ENCODE results near the gene MED15.

MED15 gene

DNA sequence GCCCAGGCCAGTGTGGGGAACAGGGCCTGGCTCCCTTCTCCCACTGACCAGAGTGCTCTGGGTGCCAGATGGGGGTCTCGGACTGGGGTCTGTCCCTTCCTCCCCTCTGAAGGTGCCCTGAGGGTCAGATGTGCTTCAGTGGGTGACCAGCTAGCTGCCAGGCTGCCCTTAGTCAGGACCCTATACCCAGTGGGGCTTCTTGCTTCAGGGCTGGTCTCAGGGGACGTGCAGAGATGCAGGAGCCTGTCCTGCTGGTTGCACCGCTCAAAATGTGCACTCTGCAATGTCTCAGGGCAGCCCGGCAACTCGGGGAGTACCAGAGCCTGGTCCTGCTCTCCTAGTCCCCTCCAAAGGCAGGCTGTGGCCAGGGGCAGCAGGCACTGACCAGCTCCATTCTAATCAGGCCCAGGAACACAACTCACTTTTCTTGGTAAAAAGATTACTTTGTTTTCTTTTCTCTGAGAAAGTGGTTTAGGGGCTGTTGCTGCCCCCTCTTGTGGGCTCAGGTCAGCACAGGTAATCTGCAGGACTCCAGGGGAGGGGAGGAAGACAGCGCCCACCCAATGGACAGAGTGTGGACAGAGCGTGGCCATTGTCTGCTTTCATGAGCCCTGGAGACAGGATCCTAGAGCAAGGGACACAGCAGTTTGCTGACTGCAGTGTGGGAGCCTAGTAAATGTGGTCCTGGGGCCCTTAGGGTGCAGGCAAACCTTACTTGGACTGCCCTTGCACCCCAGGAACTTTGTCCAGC is 80.9 kb downstream of the MED15 start:
- TF ChIP-seq, protein P1, sequence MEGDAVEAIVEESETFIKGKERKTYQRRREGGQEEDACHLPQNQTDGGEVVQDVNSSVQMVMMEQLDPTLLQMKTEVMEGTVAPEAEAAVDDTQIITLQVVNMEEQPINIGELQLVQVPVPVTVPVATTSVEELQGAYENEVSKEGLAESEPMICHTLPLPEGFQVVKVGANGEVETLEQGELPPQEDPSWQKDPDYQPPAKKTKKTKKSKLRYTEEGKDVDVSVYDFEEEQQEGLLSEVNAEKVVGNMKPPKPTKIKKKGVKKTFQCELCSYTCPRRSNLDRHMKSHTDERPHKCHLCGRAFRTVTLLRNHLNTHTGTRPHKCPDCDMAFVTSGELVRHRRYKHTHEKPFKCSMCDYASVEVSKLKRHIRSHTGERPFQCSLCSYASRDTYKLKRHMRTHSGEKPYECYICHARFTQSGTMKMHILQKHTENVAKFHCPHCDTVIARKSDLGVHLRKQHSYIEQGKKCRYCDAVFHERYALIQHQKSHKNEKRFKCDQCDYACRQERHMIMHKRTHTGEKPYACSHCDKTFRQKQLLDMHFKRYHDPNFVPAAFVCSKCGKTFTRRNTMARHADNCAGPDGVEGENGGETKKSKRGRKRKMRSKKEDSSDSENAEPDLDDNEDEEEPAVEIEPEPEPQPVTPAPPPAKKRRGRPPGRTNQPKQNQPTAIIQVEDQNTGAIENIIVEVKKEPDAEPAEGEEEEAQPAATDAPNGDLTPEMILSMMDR (IDR thresholded peaks at IDR 0.05) = no peak
- Histone ChIP-seq H3K4me1 (ENCODE audit: control insufficient read depth in 1 of 2, insufficient read depth in 1 of 2, low read depth in 1 of 2, low read length in 1 of 2) (no peaks in the 10 kb centered on the region), H3K27me3 (no peaks in the 10 kb centered on the region), H3K36me3 (peaks cover 50% of the 10 kb centered on the region), H3K27ac (no peak overlapping the region), H3K4me3 (ENCODE audit: low read depth in 1 of 2, low read length in 1 of 2) (no peak overlapping the region), H3K9me3 (no peaks in the 10 kb centered on the region)

DNA sequence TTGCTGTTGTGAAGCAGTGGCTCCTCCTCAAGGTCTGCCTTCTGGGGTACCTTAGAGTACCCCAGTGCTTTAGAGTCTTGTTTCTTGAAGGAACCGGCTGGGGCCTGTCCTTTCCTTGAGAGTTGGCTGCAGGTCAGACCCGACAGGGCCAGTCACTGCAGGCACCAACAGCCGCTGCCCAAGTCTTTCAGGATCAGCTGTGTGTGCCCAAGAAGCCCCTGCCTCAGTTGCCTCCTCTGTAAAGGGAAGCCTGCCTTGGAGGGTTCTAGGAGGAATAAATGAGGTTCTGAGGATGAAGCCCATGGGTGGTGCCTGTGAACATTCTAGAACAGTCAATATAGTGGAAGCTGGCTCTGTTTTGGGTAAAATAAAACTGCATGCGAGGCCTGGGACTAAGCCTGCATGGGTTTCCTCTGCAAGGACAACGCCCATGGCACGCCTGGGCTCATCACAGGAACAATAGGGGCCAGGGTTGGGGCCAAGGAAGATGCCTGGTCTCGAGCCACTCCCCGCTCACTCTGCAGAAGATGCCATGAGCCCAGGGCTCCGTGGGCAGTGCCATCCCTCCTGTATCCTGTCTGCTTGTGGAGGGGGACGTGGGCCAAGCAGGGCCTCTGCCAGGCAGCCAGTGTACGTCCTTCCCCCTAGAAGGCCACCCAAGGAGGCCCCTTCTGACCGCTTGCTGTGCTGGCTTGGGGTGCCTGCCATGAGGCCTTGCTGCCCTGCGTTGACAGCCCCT is 81.6 kb downstream of the MED15 start:
- Histone ChIP-seq H3K36me3 (peaks cover 43% of the 10 kb centered on the region), H3K4me3 (ENCODE audit: low read depth in 1 of 2, low read length in 1 of 2) (no peak overlapping the region), H3K27ac (no peak overlapping the region), H3K4me1 (ENCODE audit: control insufficient read depth in 1 of 2, insufficient read depth in 1 of 2, low read depth in 1 of 2, low read length in 1 of 2) (no peaks in the 10 kb centered on the region), H3K27me3 (no peaks in the 10 kb centered on the region), H3K9me3 (no peaks in the 10 kb centered on the region)
- TF ChIP-seq, protein P1 (IDR thresholded peaks at IDR 0.05) = no peak

DNA sequence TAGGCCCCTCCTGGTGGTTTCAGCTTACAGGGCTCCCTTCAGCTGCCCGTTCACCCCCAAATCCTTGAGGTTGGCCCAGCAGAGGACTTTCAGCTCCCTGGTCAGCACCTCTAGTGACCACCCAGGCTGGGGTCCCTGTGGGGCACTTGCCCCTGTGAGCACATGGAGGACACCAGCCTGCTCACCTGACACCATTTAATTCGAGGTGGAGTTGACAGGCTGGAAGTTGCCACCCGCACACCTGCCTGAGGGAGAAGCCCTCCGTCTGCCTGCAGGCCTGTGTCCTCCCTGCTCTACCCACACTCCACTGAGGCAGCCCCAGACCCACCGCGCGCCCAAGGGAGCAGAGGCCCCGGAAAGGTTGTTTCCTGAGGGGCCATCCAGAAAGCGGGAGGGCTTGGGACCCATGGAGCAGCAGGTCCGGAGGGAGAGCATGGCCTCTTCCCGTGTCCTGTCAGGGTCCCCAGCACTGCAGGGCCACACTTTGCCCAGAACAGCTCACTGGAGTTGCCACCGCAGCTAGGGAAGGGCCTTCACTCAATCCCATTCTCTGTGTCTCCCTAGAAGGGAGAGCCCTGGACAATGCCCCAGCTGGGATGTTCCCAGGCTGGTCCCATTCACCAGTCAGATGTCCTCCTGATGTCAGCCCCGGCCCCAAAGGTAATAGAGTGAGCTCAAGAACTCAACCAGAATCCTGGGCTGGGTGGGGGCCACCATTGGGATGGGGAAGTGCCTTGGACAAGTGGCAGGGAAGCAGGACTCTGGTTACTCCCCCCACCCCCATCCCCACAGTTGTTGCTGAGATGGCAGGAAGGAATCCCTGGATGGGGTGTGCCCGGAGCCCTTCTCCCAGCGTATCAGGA is 82.4 kb downstream of the MED15 start:
- Histone ChIP-seq H3K36me3 (peaks cover 34% of the 10 kb centered on the region), H3K4me3 (ENCODE audit: low read depth in 1 of 2, low read length in 1 of 2) (no peak overlapping the region), H3K27ac (no peak overlapping the region), H3K4me1 (ENCODE audit: control insufficient read depth in 1 of 2, insufficient read depth in 1 of 2, low read depth in 1 of 2, low read length in 1 of 2) (no peaks in the 10 kb centered on the region), H3K9me3 (no peaks in the 10 kb centered on the region), H3K27me3 (no peaks in the 10 kb centered on the region)
- TF ChIP-seq, protein P1 (IDR thresholded peaks at IDR 0.05) = no peak

DNA sequence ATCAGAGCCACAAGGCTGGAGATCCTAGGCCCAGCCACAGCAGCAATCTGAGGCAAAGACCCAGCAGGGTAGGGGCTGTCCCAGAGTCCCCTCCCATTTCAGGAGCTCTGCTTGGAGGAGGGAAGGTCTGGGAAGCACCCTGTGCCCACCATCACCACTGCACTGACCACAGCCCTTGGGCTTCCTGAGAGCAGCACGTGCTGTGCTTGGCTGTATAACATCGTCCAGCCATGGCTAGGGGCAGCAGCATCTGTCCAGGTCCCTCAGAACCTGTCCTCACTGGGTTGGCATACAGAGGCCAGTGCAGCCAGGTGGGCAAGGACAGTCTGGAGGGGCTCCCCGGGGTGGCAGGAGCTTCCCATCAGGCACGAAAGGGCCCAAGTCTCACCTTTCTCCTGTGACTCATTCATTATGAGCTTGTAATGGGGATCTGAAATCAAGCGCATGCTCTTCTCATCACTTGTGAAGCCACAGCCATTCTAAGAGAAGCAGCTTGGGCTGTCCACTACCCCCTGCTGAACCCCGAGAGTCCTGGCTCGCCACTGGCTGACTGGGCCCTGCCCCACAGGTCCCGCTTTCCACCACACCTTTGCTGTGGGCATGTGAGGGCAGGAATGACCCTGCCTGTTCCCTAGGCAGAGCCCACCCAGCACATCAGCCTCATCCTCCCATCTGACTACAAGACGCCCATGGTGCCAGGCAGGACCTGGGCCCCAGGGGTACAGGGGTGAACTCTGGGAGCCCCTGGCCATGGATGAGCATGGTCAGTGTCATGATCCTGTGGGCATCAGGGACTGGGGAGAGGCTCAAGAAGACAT is 83.3 kb downstream of the MED15 start:
- H3K4me1 ChIP-seq (ENCODE audit: control insufficient read depth in 1 of 2, insufficient read depth in 1 of 2, low read depth in 1 of 2, low read length in 1 of 2) = no peaks in the 10 kb centered on the region
- TF ChIP-seq, protein P1 (IDR thresholded peaks at IDR 0.05) = no peak
- H3K36me3 ChIP-seq = peaks cover 26% of the 10 kb centered on the region
- H3K9me3 ChIP-seq = no peaks in the 10 kb centered on the region
- no peak overlapping the region for H3K4me3 ChIP-seq (ENCODE audit: low read depth in 1 of 2, low read length in 1 of 2)
- H3K27me3 ChIP-seq = no peaks in the 10 kb centered on the region
- no peak overlapping the region for H3K27ac ChIP-seq

DNA sequence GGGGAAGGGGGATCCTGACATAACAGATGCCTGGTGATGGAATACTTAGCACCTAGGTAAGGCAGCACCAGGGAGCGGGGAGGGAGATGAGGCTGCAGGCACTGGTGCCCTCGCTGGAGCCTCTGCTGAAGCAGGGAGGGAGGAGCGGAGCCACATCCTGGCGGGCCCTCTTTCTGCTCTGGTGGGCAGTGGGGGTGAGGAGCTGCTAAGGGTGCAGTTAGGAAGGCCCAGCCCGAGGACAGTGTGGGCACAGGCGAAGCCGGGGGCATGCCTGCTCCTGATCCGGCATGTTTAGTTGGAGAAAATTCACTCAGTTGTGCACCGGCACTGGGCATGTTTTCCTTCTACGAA is 83.9 kb downstream of the MED15 start:
- Histone ChIP-seq H3K9me3 (no peaks in the 10 kb centered on the region), H3K36me3 (peaks cover 20% of the 10 kb centered on the region), H3K4me1 (ENCODE audit: control insufficient read depth in 1 of 2, insufficient read depth in 1 of 2, low read depth in 1 of 2, low read length in 1 of 2) (no peaks in the 10 kb centered on the region), H3K27ac (no peak overlapping the region), H3K27me3 (no peaks in the 10 kb centered on the region), H3K4me3 (ENCODE audit: low read depth in 1 of 2, low read length in 1 of 2) (no peak overlapping the region)
- TF ChIP-seq, protein P1 (IDR thresholded peaks at IDR 0.05) = no peak
